Mucosa of gallbladder (tissue), 1 donor: ENCODE measurements around the gene EIF1B. TPM values are rescaled to one million over a fixed set of nuclear protein-coding genes. Genes with fewer than 3 reads are reported as not detected.

Experiments used
- DNase-seq: peaks from one replicate; pipeline ENCODE4 v3.0.0-alpha.2; 2020; ENCODE audit warnings: low spot score
- total RNA-seq: library from RNA; stranded (reverse); gene quantifications from one replicate; pipeline ENCODE4 v1.2.1, GENCODE V29; 2021
- donor health status: DM: no; HTN: no; CAD: no.

Gene EIF1B
- total RNA-seq, 1 donor from 2014 or later = 40.9 TPM

GRCh38 chr3:40340541-40341170 lies 31.1 kb downstream of the EIF1B start:
- DNase-seq = no peak

GRCh38 chr3:40341671-40342070 lies 32.2 kb downstream of the EIF1B start:
- no peak for DNase-seq

- DNase-seq = no peak
Observed at GRCh38 chr3:40350529-40350928, 41.0 kb downstream of the EIF1B start.

- no peak for DNase-seq
Observed at GRCh38 chr3:40355410-40355809, 45.9 kb downstream of the EIF1B start.

GRCh38 chr3:40358454-40358853 lies 48.9 kb downstream of the EIF1B start:
- no peak for DNase-seq

Other genes starting within 250 kb of the EIF1B start
- gene ENTPD3, start 77.5 kb downstream of the EIF1B start, total RNA-seq = 0.86 TPM
- gene RPL14, start 147.6 kb downstream of the EIF1B start, total RNA-seq = 1,215 TPM
- gene ZNF619, start 167.4 kb downstream of the EIF1B start, total RNA-seq = 10.4 TPM
- gene ZNF620, start 196.3 kb downstream of the EIF1B start, total RNA-seq = 3.2 TPM
- gene ZNF621, start 215.3 kb downstream of the EIF1B start, total RNA-seq = 18.9 TPM